ENCODE data around the gene PEX5. TPM values are rescaled to one million over a fixed set of nuclear protein-coding genes. Genes with fewer than 3 reads are reported as not detected.

PEX5 gene
- polyA plus RNA-seq, 1 experiment = 21.4 TPM

DNA sequence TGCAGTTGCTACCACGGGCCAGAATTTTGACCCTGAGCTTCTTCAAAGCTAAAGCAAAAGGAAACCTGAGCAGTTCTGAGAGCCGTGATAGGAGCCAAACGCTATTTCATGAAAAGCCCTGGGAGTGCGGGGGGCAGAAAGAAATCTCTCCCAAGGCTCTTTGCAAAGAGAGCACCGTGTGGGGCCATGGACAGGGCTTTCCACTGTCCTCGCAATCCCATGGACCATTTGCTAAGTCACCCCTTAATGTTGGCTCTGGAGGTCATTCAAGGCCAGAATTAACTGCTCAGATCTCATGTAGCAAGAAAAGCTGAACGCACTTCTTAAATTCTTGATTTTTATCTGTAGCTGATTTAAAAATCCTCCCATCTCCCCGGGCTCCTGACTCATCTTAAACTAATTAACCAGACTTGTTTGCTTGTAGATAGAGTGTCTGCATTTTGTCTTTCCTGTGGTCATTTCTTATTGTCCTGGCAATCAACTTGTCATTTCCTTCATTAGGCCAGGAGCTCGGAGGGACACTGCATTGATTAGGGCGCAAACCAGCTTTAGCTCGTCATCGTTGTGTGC, 34.5 kb upstream of the PEX5 start:
- POLR2A ChIA-PET = interaction anchor here (0.5 kb wide), 1 partner anchor 10 kb away, joined by 7 read pairs; no protein-coding TSS in a partner anchor
- H3K36me3 ChIP-seq (ENCODE audit: control insufficient read depth, insufficient read depth, low read length) = peaks cover 13% of the 10 kb centered on the region
- H3K4me3 ChIP-seq (ENCODE audit: low read depth, low read length) = no peak overlapping the region
- TF ChIP-seq, protein P1, sequence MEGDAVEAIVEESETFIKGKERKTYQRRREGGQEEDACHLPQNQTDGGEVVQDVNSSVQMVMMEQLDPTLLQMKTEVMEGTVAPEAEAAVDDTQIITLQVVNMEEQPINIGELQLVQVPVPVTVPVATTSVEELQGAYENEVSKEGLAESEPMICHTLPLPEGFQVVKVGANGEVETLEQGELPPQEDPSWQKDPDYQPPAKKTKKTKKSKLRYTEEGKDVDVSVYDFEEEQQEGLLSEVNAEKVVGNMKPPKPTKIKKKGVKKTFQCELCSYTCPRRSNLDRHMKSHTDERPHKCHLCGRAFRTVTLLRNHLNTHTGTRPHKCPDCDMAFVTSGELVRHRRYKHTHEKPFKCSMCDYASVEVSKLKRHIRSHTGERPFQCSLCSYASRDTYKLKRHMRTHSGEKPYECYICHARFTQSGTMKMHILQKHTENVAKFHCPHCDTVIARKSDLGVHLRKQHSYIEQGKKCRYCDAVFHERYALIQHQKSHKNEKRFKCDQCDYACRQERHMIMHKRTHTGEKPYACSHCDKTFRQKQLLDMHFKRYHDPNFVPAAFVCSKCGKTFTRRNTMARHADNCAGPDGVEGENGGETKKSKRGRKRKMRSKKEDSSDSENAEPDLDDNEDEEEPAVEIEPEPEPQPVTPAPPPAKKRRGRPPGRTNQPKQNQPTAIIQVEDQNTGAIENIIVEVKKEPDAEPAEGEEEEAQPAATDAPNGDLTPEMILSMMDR (IDR thresholded peaks at IDR 0.05; ENCODE audit: insufficient read depth, low read depth, low read length) = no peak
- DNase-seq (ENCODE audit: low read depth) = no peak
- no peaks in the 10 kb centered on the region for H3K27me3 ChIP-seq (ENCODE audit: control insufficient read depth, insufficient read depth, low read length)
- CTCF ChIA-PET = interaction anchor here (1.0 to 4.1 kb wide), 4 partner anchors 9 to 24 kb away, joined by 3 to 37 read pairs (median 14); no protein-coding TSS in a partner anchor

DNA sequence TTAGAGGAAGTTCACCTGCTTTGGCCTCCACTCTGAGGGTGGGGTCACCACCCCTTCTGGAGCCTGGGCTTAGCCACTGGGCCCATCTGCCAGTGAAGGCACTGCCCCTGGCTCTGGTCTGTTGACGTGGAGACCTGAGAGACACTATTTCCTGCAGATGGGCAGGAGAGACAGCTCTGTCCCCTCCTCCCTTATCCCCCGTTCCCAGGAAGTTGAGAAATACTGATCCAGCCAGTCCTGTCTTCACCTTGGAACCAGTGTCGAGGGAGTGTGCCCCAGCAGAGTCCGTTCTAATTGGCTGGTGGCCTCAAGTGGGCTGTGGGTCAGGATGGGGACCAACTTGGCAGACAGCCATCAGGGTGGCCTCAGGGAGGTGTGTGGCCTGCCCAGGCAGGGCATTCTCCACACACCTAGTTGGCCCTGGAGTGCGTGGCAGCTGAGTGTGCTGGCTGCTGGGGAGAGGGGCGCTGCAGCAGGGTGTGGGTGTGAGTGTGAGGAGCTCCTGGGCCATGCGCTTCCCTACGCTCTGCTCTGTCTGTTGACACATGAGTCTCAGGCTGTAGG, 33.9 kb upstream of the PEX5 start:
- Histone ChIP-seq H3K4me3 (ENCODE audit: low read depth, low read length) (no peak overlapping the region), H3K36me3 (ENCODE audit: control insufficient read depth, insufficient read depth, low read length) (peaks cover 13% of the 10 kb centered on the region), H3K27me3 (ENCODE audit: control insufficient read depth, insufficient read depth, low read length) (no peaks in the 10 kb centered on the region)
- no peak for DNase-seq (ENCODE audit: low read depth)
- CTCF ChIA-PET = interaction anchor here (2.9 to 4.1 kb wide), 3 partner anchors 9 to 14 kb away, joined by 9 to 37 read pairs (median 20); no protein-coding TSS in a partner anchor
- TF ChIP-seq, protein P1 (IDR thresholded peaks at IDR 0.05; ENCODE audit: insufficient read depth, low read depth, low read length) = no peak
- POLR2A ChIA-PET = interaction anchor here (0.5 kb wide), 1 partner anchor 10 kb away, joined by 7 read pairs; no protein-coding TSS in a partner anchor

DNA sequence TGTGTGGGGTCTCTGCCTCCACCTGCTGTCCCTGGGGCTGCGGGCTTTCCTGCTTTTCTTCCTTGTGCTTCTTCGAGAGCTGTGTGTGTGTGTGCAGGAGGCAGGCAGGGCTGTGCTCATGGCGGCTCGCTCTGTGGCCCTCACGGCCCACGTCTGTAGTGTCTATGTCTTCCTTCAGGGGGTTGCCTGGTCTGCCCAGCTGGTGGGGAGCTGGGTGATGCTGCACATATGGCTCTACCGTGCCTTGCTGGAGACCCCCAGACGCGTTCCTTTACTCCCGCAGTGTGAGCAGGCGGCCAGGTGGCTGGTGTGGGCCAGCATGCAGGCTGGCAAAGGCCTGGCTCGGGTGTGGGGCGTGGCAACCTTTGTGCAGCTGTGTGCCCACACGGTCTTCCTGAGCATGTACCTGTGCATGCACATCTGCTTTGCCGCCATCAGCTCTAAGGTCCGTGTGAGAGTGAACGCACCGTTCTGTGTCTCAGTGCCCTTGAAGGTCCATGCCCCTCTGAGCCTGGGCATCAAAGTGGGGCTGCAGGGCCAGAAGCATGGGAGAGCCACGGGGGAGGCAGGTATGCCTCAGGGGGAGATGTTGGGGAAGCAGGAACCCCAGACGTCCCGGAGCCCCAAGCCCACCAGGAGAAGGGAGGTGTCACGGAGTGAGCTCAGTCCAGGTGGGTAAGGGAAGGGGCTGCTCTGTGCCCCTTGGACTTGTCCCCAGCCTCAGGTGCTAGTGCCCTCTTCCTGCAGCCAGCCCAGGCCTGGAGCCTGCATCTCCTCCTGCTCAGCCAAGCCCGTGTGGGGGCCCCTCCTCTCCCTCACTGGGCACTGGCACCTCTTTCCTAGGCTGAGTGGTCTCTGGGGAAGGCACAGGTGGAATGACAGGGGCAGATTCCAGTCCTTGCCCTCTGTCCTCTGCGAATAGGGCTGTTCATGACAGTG, 33.0 kb upstream of the PEX5 start:
- no peak for DNase-seq (ENCODE audit: low read depth)
- no peaks in the 10 kb centered on the region for H3K27me3 ChIP-seq (ENCODE audit: control insufficient read depth, insufficient read depth, low read length)
- POLR2A ChIA-PET = no interaction called here

DNA sequence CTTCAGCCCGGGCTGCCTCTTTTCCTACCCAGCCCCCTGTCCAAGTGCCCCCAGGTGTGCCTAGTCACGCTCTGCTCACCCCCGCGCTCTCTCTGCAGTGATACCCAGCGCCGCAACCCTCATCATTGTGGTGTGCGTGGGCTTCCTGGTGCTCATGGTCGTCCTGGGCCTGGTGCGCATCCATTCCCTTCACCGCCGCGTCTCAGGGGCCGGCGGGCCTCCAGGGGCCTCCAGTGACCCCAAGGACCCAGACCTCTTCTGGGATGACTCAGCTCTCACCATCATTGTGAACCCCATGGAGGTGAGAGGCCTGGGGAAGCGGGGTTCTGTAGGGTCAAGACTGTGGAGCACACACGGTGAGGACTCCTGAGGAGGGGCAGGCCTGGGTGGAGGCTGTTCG, 32.1 kb upstream of the PEX5 start:
- ChIA-PET POLR2A (no interaction called here), CTCF (no interaction called here)
- no peak for DNase-seq (ENCODE audit: low read depth)
- Histone ChIP-seq H3K36me3 (ENCODE audit: control insufficient read depth, insufficient read depth, low read length) (peaks cover 10% of the 10 kb centered on the region), H3K27me3 (ENCODE audit: control insufficient read depth, insufficient read depth, low read length) (no peaks in the 10 kb centered on the region), H3K4me3 (ENCODE audit: low read depth, low read length) (no peak overlapping the region)
- TF ChIP-seq, protein P1 (IDR thresholded peaks at IDR 0.05; ENCODE audit: insufficient read depth, low read depth, low read length) = no peak

More for the DNA sequence above, 33.0 kb upstream of the PEX5 start:
- TF ChIP-seq, protein P1 (IDR thresholded peaks at IDR 0.05; ENCODE audit: insufficient read depth, low read depth, low read length) = no peak
- CTCF ChIA-PET = interaction anchor here (2.9 to 4.1 kb wide), 2 partner anchors 8 to 12 kb away, joined by 9 to 37 read pairs; no protein-coding TSS in a partner anchor
- Histone ChIP-seq H3K36me3 (ENCODE audit: control insufficient read depth, insufficient read depth, low read length) (peaks cover 10% of the 10 kb centered on the region), H3K4me3 (ENCODE audit: low read depth, low read length) (no peak overlapping the region)

Measured in BJ (cell line).